Left lung (tissue), 10 donors: Measurements from ENCODE around the gene CRACR2A. TPM values are rescaled to one million over a fixed set of nuclear protein-coding genes. Genes with fewer than 3 reads are reported as not detected.

Experiments
- ATAC-seq: fragments of 200-7000 bp; cut with Tn5 transposase; one replicate; pipeline ENCODE4 v1.9.1; 2020; ENCODE audit warnings: moderate library complexity
- DNase-seq, 4 donors: peaks; one replicate each; pipeline ENCODE4 v3.0.0-alpha.2; 2013 to 2020
- H3K27ac ChIP-seq, 2 donors: fragments of 200-600 bp; sonication (generic) in 1 of 2; one replicate each; pipeline versions ENCODE4 v1.5.0 to v1.8.0; 2020 to 2021
- H3K27me3 ChIP-seq, 2 donors: fragments of 200-600 bp; sonication (generic) in 1 of 2; one replicate each; pipeline versions ENCODE4 v1.5.0 to v1.8.0; 2020 to 2021
- H3K36me3 ChIP-seq, 2 donors: fragments of 200-600 bp; sonication (generic) in 1 of 2; one replicate each; pipeline versions ENCODE4 v1.5.0 to v1.8.0; 2020 to 2021
- H3K4me1 ChIP-seq, 2 donors: fragments of 200-600 bp; one replicate each; pipeline ENCODE4 v1.8.0; 2021
- H3K4me3 ChIP-seq, 2 donors: fragments of 200-600 bp; sonication (generic) in 1 of 2; one replicate each; pipeline versions ENCODE4 v1.5.0 to v1.8.0; 2020 to 2021; ENCODE audit warnings: mild to moderate bottlenecking in 1 of 2
- H3K9me3 ChIP-seq, 2 donors: fragments of 200-600 bp; sonication (generic) in 1 of 2; one replicate each; pipeline versions ENCODE4 v1.5.0 to v1.8.0; 2020 to 2021
- CTCF ChIP-seq, 2 donors: fragments of 200-600 bp; sonication (generic) in 1 of 2; IDR thresholded peaks; one replicate each; pipeline versions ENCODE4 v1.5.0 to v1.8.0; 2021; ENCODE audit warnings: antibody characterized with exemption in 2 of 2
- intact Hi-C, 2 donors: fragments of 100-400 bp; cut with DNase I; formaldehyde crosslinking; loops; one replicate each; pipeline versions ENCODE4 v1.11.2 to v1.14.2; 2022
- polyA plus RNA-seq, 6 donors: library from polyadenylated mRNA; unstranded; fragments of 120-200 nt; gene quantifications; one replicate each; pipeline ENCODE4 v1.2.1, GENCODE V29; 2013; ENCODE audit not compliant: insufficient read length in 6 of 6
- total RNA-seq, 2 donors: library from RNA; stranded (reverse); fragmentation: NEBNext Ultra II Directional; extraction: Animal tissue kit (Norgen Biotek cat#: 25700); gene quantifications; one replicate each; pipeline ENCODE4 v1.2.1, GENCODE V29; 2021
- donor health status: DM: no; HTN: yes; CAD: no.
- donor health status: DM: no; HTN: no; CAD: no.

CRACR2A gene
- total and polyA plus RNA-seq, 8 donors: 3.2 to 6.5 (median 3.8) TPM

- Histone ChIP-seq H3K27me3 (peaks cover 0 to under 1% of the 10 kb centered on the region in 2 donors), H3K4me3 (no peak overlapping the region), H3K27ac (no peak overlapping the region), H3K9me3 (no peaks in the 10 kb centered on the region), H3K36me3 (no peaks in the 10 kb centered on the region), H3K4me1 (no peaks in the 10 kb centered on the region)
- ATAC-seq: no peak
- TF ChIP-seq CTCF (IDR thresholded peaks at IDR 0.05): no peak
- no peak for DNase-seq
- intact Hi-C loops: no loop called here
Observed at GRCh38 chr12:3598896-3599860, 153.7 kb downstream of the CRACR2A start.

- intact Hi-C loops: no loop called here
- Histone ChIP-seq H3K27ac (no peak overlapping the region), H3K4me1 (no peaks in the 10 kb centered on the region), H3K4me3 (no peak overlapping the region), H3K9me3 (no peaks in the 10 kb centered on the region), H3K36me3 (no peaks in the 10 kb centered on the region), H3K27me3 (no peaks in the 10 kb centered on the region)
- no peak for TF ChIP-seq CTCF (IDR thresholded peaks at IDR 0.05)
- DNase-seq (no peak), ATAC-seq (no peak)
Observed at GRCh38 chr12:3597526-3598210, 155.2 kb downstream of the CRACR2A start.

- no peak overlapping the region for H3K4me3 ChIP-seq
Observed at GRCh38 chr12:3596703-3597415, 156.1 kb downstream of the CRACR2A start.

DNA sequence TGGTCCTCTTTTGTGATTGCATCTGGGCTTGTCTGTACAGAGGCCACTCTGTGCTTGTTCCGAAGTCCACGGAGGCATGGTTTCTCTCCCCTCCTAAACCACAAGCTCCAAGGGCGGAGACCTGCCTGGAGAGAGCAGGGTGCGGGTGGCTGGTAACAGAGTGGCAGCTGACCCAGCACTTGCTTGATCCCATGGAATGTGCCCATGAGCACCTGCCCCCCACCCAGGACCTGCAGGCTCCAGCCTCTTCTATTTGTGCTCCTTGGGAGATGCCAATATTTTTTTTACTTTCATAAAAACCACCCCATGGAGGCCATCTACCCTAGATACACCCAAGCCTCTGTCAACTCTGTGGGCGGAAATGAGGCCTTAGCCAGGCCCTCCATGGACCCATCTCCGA lies 157.2 kb downstream of the CRACR2A start:
- no peaks in the 10 kb centered on the region for H3K9me3 ChIP-seq
- intact Hi-C loops: no loop called here
- H3K36me3 ChIP-seq: no peaks in the 10 kb centered on the region
- H3K27ac ChIP-seq: no peak overlapping the region
- no peak overlapping the region for H3K4me3 ChIP-seq
- no peak for TF ChIP-seq CTCF (IDR thresholded peaks at IDR 0.05)
- H3K27me3 ChIP-seq: no peaks in the 10 kb centered on the region
- ATAC-seq: no peak
- no peak for DNase-seq
- no peaks in the 10 kb centered on the region for H3K4me1 ChIP-seq

More at GRCh38 chr12:3596703-3597415, 156.1 kb downstream of the CRACR2A start:
- no peaks in the 10 kb centered on the region for H3K36me3 ChIP-seq
- no peaks in the 10 kb centered on the region for H3K4me1 ChIP-seq
- no peaks in the 10 kb centered on the region for H3K27me3 ChIP-seq
- TF ChIP-seq CTCF (IDR thresholded peaks at IDR 0.05): no peak
- intact Hi-C loops: no loop called here
- H3K27ac ChIP-seq: no peak overlapping the region
- no peaks in the 10 kb centered on the region for H3K9me3 ChIP-seq
- ATAC-seq: no peak
- no peak for DNase-seq
